ENCODE measurements around the gene WWC2.
"Not testable (repeated sequence)": the region's sequence is repeated elsewhere in the genome, so short reads cannot be mapped to it uniquely, and the experiment has no call there.

The WWC2 gene

DNA sequence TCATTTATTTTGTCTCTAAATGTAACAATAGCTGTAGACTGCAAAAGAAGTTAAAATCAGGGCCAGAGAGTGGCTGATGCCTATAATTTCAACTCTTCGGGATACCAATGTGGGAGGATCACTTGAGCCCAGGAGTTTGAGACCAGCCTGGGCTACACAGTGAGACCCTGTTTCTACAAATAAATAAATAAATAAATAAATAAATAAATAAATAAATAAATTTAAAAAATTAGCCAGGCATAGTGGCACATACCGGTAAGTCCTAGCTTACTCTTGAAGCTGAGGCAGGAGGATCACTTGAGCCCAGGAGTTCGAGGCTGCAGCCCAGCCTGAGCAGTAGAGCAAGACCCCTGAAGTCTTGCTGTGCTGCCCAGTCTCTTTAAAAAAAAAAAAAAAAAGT is 79.1 kb downstream of the WWC2 start:
- DNase-seq (ENCODE audit: low spot score in 2 of 2), result no peak
- Histone ChIP-seq H3K4me3 (no peak overlapping the region), H3K27me3 (ENCODE audit: low read depth) (no peaks in the 10 kb centered on the region), H3K4me1 (peaks cover 37% of the 10 kb centered on the region), H3K9me3 (no peaks in the 10 kb centered on the region), H3K36me3 (replicated peaks) (no peaks in the 10 kb centered on the region)
- in situ Hi-C loops (cut with MboI; ENCODE audit: low sequenced_read_pairs), result no loop called here

- Histone ChIP-seq H3K9me3 (no peaks in the 10 kb centered on the region), H3K4me3 (no peak overlapping the region), H3K4me1 (peaks cover 25% of the 10 kb centered on the region), H3K27me3 (ENCODE audit: low read depth) (no peaks in the 10 kb centered on the region), H3K36me3 (replicated peaks) (no peaks in the 10 kb centered on the region)
- no peak for DNase-seq (ENCODE audit: low spot score in 2 of 2)
- in situ Hi-C loops (cut with MboI; ENCODE audit: low sequenced_read_pairs), result no loop called here
Measured at GRCh38 chr4:183180096-183180495, 81.0 kb downstream of the WWC2 start.

- H3K4me1 ChIP-seq, result peaks cover 19% of the 10 kb centered on the region
- no peaks in the 10 kb centered on the region for H3K27me3 ChIP-seq (ENCODE audit: low read depth)
- in situ Hi-C loops (cut with MboI; ENCODE audit: low sequenced_read_pairs), result no loop called here
- H3K36me3 ChIP-seq (replicated peaks), result no peaks in the 10 kb centered on the region
- no peak overlapping the region for H3K4me3 ChIP-seq
- no peak for DNase-seq (ENCODE audit: low spot score in 2 of 2)
- H3K9me3 ChIP-seq, result no peaks in the 10 kb centered on the region
Measured at GRCh38 chr4:183180621-183181020, 81.6 kb downstream of the WWC2 start.

DNA sequence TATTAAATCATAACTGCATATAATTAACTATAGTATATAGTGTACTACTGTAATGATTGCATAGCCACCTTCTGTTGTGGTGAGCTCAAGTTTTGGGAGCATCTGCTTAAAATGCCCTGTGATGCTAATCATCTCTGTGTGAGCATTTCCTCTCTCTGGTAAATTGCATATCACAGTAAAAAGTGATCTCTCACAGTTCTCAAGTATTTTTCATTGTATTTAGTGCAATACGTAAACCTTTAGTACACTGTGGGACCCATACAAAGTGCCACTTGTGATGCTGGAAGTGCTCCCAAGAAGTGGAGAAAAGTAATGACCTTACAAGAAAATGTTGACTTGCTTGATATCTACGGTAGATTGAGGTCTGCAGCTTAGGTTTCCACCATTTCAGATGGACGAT is 82.0 kb downstream of the WWC2 start:
- Histone ChIP-seq H3K4me1 (peaks cover 15% of the 10 kb centered on the region), H3K36me3 (replicated peaks) (no peaks in the 10 kb centered on the region), H3K9me3 (no peaks in the 10 kb centered on the region), H3K4me3 (no peak overlapping the region), H3K27me3 (ENCODE audit: low read depth) (no peaks in the 10 kb centered on the region)
- in situ Hi-C loops (cut with MboI; ENCODE audit: low sequenced_read_pairs), result no loop called here
- DNase-seq (ENCODE audit: low spot score in 2 of 2), result no peak

GRCh38 chr4:183182873-183183725 is 84.0 kb downstream of the WWC2 start:
- H3K4me3 ChIP-seq, result no peak overlapping the region
- no peaks in the 10 kb centered on the region for H3K27me3 ChIP-seq (ENCODE audit: low read depth)
- H3K36me3 ChIP-seq (replicated peaks), result no peaks in the 10 kb centered on the region
- in situ Hi-C loops (cut with MboI; ENCODE audit: low sequenced_read_pairs), result no loop called here
- peaks cover 11% of the 10 kb centered on the region for H3K4me1 ChIP-seq
- peak; percentile 73 to 75 for DNase-seq (ENCODE audit: low spot score in 2 of 2)
- no peaks in the 10 kb centered on the region for H3K9me3 ChIP-seq

- peaks cover 11% of the 10 kb centered on the region for H3K4me1 ChIP-seq
- H3K36me3 ChIP-seq (replicated peaks), result no peaks in the 10 kb centered on the region
- DNase-seq (ENCODE audit: low spot score in 2 of 2), result no peak
- no peaks in the 10 kb centered on the region for H3K9me3 ChIP-seq
- H3K4me3 ChIP-seq, result no peak overlapping the region
- no peaks in the 10 kb centered on the region for H3K27me3 ChIP-seq (ENCODE audit: low read depth)
- in situ Hi-C loops (cut with MboI; ENCODE audit: low sequenced_read_pairs), result no loop called here
Measured at GRCh38 chr4:183183906-183184535, 85.0 kb downstream of the WWC2 start.

DNA sequence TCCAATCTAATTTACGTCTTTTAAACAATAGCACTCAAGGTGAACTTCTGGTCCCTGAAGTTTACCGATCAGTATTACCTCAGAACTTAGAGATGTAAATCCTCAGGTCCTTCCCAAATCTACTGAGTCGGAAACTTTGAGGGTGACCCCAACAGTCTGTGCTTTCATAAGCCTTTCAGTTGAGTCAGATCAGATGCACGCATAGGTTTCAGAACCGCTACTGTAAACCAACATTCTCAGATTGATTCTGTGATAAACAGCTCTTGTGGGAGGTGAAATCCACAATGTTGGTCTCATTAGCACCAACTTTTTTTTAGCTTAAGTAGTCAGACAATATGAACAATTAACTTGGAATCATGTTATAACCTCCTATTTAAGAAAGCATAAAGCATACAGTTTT is 86.0 kb downstream of the WWC2 start:
- Histone ChIP-seq H3K27me3 (ENCODE audit: low read depth) (no peaks in the 10 kb centered on the region), H3K4me3 (no peak overlapping the region), H3K36me3 (replicated peaks) (no peaks in the 10 kb centered on the region), H3K4me1 (peaks cover 19% of the 10 kb centered on the region), H3K9me3 (no peaks in the 10 kb centered on the region)
- no peak for DNase-seq (ENCODE audit: low spot score in 2 of 2)
- in situ Hi-C loops (cut with MboI; ENCODE audit: low sequenced_read_pairs), result no loop called here

DNA sequence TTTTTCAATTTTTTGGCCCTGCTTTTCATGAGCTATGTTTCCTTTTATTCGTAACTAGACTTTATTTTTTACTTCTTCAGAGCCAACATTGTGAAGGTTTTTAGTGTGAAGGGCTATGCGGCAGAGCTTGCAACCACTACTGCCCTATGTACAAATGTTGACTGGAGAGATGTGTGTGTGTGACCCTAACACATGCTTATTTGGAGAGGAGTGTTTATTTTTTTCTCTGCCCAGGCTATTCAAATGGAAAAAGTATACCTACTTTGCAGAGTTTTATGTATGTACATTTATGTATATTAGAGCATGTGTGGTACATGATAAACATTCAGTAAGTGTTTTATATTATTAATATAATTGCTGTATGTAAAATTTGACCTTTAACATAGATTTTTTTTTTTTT is 86.5 kb downstream of the WWC2 start:
- in situ Hi-C loops (cut with MboI; ENCODE audit: low sequenced_read_pairs), result no loop called here
- no peaks in the 10 kb centered on the region for H3K36me3 ChIP-seq (replicated peaks)

DNA sequence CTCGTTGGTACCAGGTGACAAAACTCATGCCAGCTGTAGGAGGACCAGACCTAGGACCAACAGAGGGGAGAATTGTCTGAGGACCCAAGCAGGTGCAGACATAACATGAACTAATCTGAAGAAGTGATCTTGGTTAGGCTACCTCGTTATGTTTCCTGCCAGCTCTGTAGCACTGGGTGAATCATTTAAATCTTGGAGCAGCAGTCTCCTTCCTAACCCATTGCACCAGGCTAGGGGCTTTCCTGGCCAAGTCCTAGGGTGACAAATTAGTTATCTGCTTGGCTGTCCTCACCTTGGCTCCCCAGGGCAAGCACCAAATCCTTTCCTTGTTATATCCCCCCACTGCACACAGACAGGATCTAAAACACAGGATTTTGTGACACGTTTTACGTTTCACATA is 87.8 kb downstream of the WWC2 start:
- Histone ChIP-seq H3K4me1 (peaks cover 19% of the 10 kb centered on the region), H3K9me3 (no peaks in the 10 kb centered on the region), H3K4me3 (no peak overlapping the region), H3K27me3 (ENCODE audit: low read depth) (no peaks in the 10 kb centered on the region), H3K36me3 (replicated peaks) (no peaks in the 10 kb centered on the region)
- in situ Hi-C loops (cut with MboI; ENCODE audit: low sequenced_read_pairs), result no loop called here
- DNase-seq (ENCODE audit: low spot score in 2 of 2), result no peak

More for the DNA sequence above, 86.5 kb downstream of the WWC2 start:
- Histone ChIP-seq H3K4me3 (no peak overlapping the region), H3K27me3 (ENCODE audit: low read depth) (no peaks in the 10 kb centered on the region), H3K9me3 (no peaks in the 10 kb centered on the region), H3K4me1 (peaks cover 19% of the 10 kb centered on the region)
- no peak for DNase-seq (ENCODE audit: low spot score in 2 of 2)

- no peaks in the 10 kb centered on the region for H3K27me3 ChIP-seq (ENCODE audit: low read depth)
- in situ Hi-C loops (cut with MboI; ENCODE audit: low sequenced_read_pairs), result no loop called here
- H3K36me3 ChIP-seq (replicated peaks), result no peaks in the 10 kb centered on the region
- peaks cover 8% of the 10 kb centered on the region for H3K4me1 ChIP-seq
- DNase-seq (ENCODE audit: low spot score in 2 of 2), result no peak
- H3K9me3 ChIP-seq, result no peaks in the 10 kb centered on the region
- no peak overlapping the region for H3K4me3 ChIP-seq
Measured at GRCh38 chr4:183190900-183191527, 92.0 kb downstream of the WWC2 start.

GRCh38 chr4:183191630-183192029 is 92.6 kb downstream of the WWC2 start:
- in situ Hi-C loops (cut with MboI; ENCODE audit: low sequenced_read_pairs), result no loop called here
- H3K4me1 ChIP-seq, result peaks cover 8% of the 10 kb centered on the region
- H3K4me3 ChIP-seq, result no peak overlapping the region
- H3K36me3 ChIP-seq (replicated peaks), result no peaks in the 10 kb centered on the region
- no peaks in the 10 kb centered on the region for H3K9me3 ChIP-seq
- no peak for DNase-seq (ENCODE audit: low spot score in 2 of 2)
- no peaks in the 10 kb centered on the region for H3K27me3 ChIP-seq (ENCODE audit: low read depth)

GRCh38 chr4:183192571-183192970 is 93.5 kb downstream of the WWC2 start:
- in situ Hi-C loops (cut with MboI; ENCODE audit: low sequenced_read_pairs), result no loop called here
- peaks cover 8% of the 10 kb centered on the region for H3K4me1 ChIP-seq
- H3K9me3 ChIP-seq, result no peaks in the 10 kb centered on the region
- H3K36me3 ChIP-seq (replicated peaks), result no peaks in the 10 kb centered on the region
- H3K4me3 ChIP-seq, result no peak overlapping the region
- DNase-seq (ENCODE audit: low spot score in 2 of 2), result no peak
- H3K27me3 ChIP-seq (ENCODE audit: low read depth), result no peaks in the 10 kb centered on the region

GRCh38 chr4:183193730-183194338 is 94.8 kb downstream of the WWC2 start:
- in situ Hi-C loops (cut with MboI; ENCODE audit: low sequenced_read_pairs); H3K27me3 ChIP-seq (ENCODE audit: low read depth); DNase-seq (ENCODE audit: low spot score in 2 of 2); H3K4me1 ChIP-seq; H3K36me3 ChIP-seq (replicated peaks); H3K4me3 ChIP-seq; H3K9me3 ChIP-seq: not testable (repeated sequence)

- no peak overlapping the region for H3K4me3 ChIP-seq
- no peak for DNase-seq (ENCODE audit: low spot score in 2 of 2)
- no peaks in the 10 kb centered on the region; the same call in 1 of the 2 replicates for H3K4me1 ChIP-seq
- no peaks in the 10 kb centered on the region for H3K27me3 ChIP-seq (ENCODE audit: low read depth)
- H3K9me3 ChIP-seq, result no peaks in the 10 kb centered on the region
- in situ Hi-C loops (cut with MboI; ENCODE audit: low sequenced_read_pairs), result no loop called here
- H3K36me3 ChIP-seq (replicated peaks), result no peaks in the 10 kb centered on the region
Measured at GRCh38 chr4:183195534-183195933, 96.5 kb downstream of the WWC2 start.
